Measurements from ENCODE around the gene SLC39A3. TPM values are rescaled to one million over a fixed set of nuclear protein-coding genes. Genes with fewer than 3 reads are reported as not detected.
A peak's percentile ranks its signal among the peaks of the same experiment; 100 is the strongest.

Gene SLC39A3
- total RNA-seq, 8 experiments from 2014 or later, result 13.7 to 33.4 (median 26.4) TPM

GRCh38 chr19:2775556-2776430 is 36.0 kb upstream of the SLC39A3 start:
- in situ Hi-C loops (cut with MboI; ENCODE audit: low pct_unique_long_range_greater_than_20kb in 2 of 9, low sequenced_read_pairs in 9 of 9, unreplicated experiment in 9 of 9), result no loop called here
- H3K4me3 ChIP-seq, result no peak overlapping the region
- H3K4me1 ChIP-seq (replicated peaks in 1 of 2), result peaks cover 0 to 3% of the 10 kb centered on the region in 2 donors
- 86 to 100% (median 90%) methylated on average over 5 to 18 of the region's 29 CpGs; no CpG with 5 or more reads in 1 of the 10 experiments for WGBS, 10 experiments
- ATAC-seq (replicated peaks in 6 of 8), result peak in 4 of 8 experiments; percentile 37 to 56 (median 50)
- H3K27ac ChIP-seq, result peak overlapping the region; percentile 26 to 54

GRCh38 chr19:2774953-2775555 is 35.2 kb upstream of the SLC39A3 start:
- Histone ChIP-seq H3K27ac (no peak overlapping the region), H3K4me3 (no peak overlapping the region), H3K4me1 (replicated peaks in 1 of 2) (peaks cover 0 to 3% of the 10 kb centered on the region in 2 donors)
- WGBS, 10 experiments, result 87 to 100% (median 98%) methylated on average over 1 to 4 of the region's 24 CpGs; no CpG with 5 or more reads in 6 of the 10 experiments
- peak in 4 of 8 experiments; percentile 1 to 29 (median 7) for ATAC-seq (replicated peaks in 6 of 8)
- in situ Hi-C loops (cut with MboI; ENCODE audit: low pct_unique_long_range_greater_than_20kb in 2 of 9, low sequenced_read_pairs in 9 of 9, unreplicated experiment in 9 of 9), result no loop called here

- WGBS, 10 experiments, result 50 to 90% (median 80%) methylated on average over 2 to 9 of the region's 32 CpGs; no CpG with 5 or more reads in 4 of the 10 experiments
- no peak overlapping the region for H3K4me3 ChIP-seq
- H3K27ac ChIP-seq, result no peak overlapping the region
- in situ Hi-C loops (cut with MboI; ENCODE audit: low pct_unique_long_range_greater_than_20kb in 2 of 9, low sequenced_read_pairs in 9 of 9, unreplicated experiment in 9 of 9), result no loop called here
- peak in 1 of 8 experiments; percentile 17 for ATAC-seq (replicated peaks in 6 of 8)
- peaks cover 0 to 3% of the 10 kb centered on the region in 2 donors for H3K4me1 ChIP-seq (replicated peaks in 1 of 2)
Measured at GRCh38 chr19:2774083-2774679, 34.4 kb upstream of the SLC39A3 start.

GRCh38 chr19:2771786-2772674 is 32.2 kb upstream of the SLC39A3 start:
- in situ Hi-C loops (cut with MboI; ENCODE audit: low pct_unique_long_range_greater_than_20kb in 2 of 9, low sequenced_read_pairs in 9 of 9, unreplicated experiment in 9 of 9), result no loop called here
- Histone ChIP-seq H3K4me1 (replicated peaks in 1 of 2) (peaks cover 0 to 3% of the 10 kb centered on the region in 2 donors), H3K27ac (peak overlapping the region in 1 of 2 donors; percentile 51), H3K4me3 (no peak overlapping the region)
- ATAC-seq (replicated peaks in 6 of 8), result peak; percentile 25 to 87 (median 66)
- WGBS, 10 experiments, result 73 to 95% (median 91%) methylated on average over 4 to 9 of the region's 29 CpGs; no CpG with 5 or more reads in 4 of the 10 experiments

- Histone ChIP-seq H3K4me1 (replicated peaks in 1 of 2) (no peaks in the 10 kb centered on the region), H3K27ac (no peak overlapping the region), H3K4me3 (no peak overlapping the region)
- ATAC-seq (replicated peaks in 6 of 8), result no peak
- whole genome bisulfite sequencing, 10 experiments, result 90% methylated on average over 2 to 17 of the region's 40 CpGs; no CpG with 5 or more reads in 6 of the 10 experiments
- in situ Hi-C loops (cut with MboI; ENCODE audit: low pct_unique_long_range_greater_than_20kb in 2 of 9, low sequenced_read_pairs in 9 of 9, unreplicated experiment in 9 of 9), result no loop called here
Measured at GRCh38 chr19:2770055-2771013, 30.5 kb upstream of the SLC39A3 start.

- no peaks in the 10 kb centered on the region for H3K4me1 ChIP-seq (replicated peaks in 1 of 2)
- H3K4me3 ChIP-seq, result no peak overlapping the region
- WGBS, 10 experiments, result 83 to 100% (median 98%) methylated on average over 1 to 4 of the region's 8 CpGs; no CpG with 5 or more reads in 7 of the 10 experiments
- in situ Hi-C loops (cut with MboI; ENCODE audit: low pct_unique_long_range_greater_than_20kb in 2 of 9, low sequenced_read_pairs in 9 of 9, unreplicated experiment in 9 of 9), result no loop called here
- no peak overlapping the region for H3K27ac ChIP-seq
- no peak for ATAC-seq (replicated peaks in 6 of 8)
Measured at GRCh38 chr19:2769218-2769617, 29.4 kb upstream of the SLC39A3 start.

GRCh38 chr19:2768365-2769132 is 28.7 kb upstream of the SLC39A3 start:
- in situ Hi-C loops (cut with MboI; ENCODE audit: low pct_unique_long_range_greater_than_20kb in 2 of 9, low sequenced_read_pairs in 9 of 9, unreplicated experiment in 9 of 9), result no loop called here
- Histone ChIP-seq H3K4me3 (no peak overlapping the region), H3K4me1 (replicated peaks in 1 of 2) (no peaks in the 10 kb centered on the region), H3K27ac (no peak overlapping the region)
- 60 to 100% (median 97%) methylated on average over 1 to 7 of the region's 29 CpGs; no CpG with 5 or more reads in 4 of the 10 experiments for WGBS, 10 experiments
- ATAC-seq (replicated peaks in 6 of 8), result no peak

- no peaks in the 10 kb centered on the region for H3K4me1 ChIP-seq (replicated peaks in 1 of 2)
- H3K4me3 ChIP-seq, result no peak overlapping the region
- 95 to 100% (median 100%) methylated on average over 2 to 6 of the region's 19 CpGs; no CpG with 5 or more reads in 6 of the 10 experiments for WGBS, 10 experiments
- peak in 2 of 8 experiments; percentile 1 to 8 for ATAC-seq (replicated peaks in 6 of 8)
- in situ Hi-C loops (cut with MboI; ENCODE audit: low pct_unique_long_range_greater_than_20kb in 2 of 9, low sequenced_read_pairs in 9 of 9, unreplicated experiment in 9 of 9), result no loop called here
- H3K27ac ChIP-seq, result no peak overlapping the region
Measured at GRCh38 chr19:2767688-2768087, 27.9 kb upstream of the SLC39A3 start.

- H3K4me1 ChIP-seq (replicated peaks in 1 of 2), result no peaks in the 10 kb centered on the region
- in situ Hi-C loops (cut with MboI; ENCODE audit: low pct_unique_long_range_greater_than_20kb in 2 of 9, low sequenced_read_pairs in 9 of 9, unreplicated experiment in 9 of 9), result no loop called here
- H3K4me3 ChIP-seq, result no peak overlapping the region
- no peak overlapping the region for H3K27ac ChIP-seq
- WGBS, 10 experiments, result 92 to 100% (median 97%) methylated on average over 1 to 6 of the region's 35 CpGs; no CpG with 5 or more reads in 5 of the 10 experiments
- no peak for ATAC-seq (replicated peaks in 6 of 8)
Measured at GRCh38 chr19:2766594-2767372, 27.0 kb upstream of the SLC39A3 start.

GRCh38 chr19:2765376-2765775 is 25.6 kb upstream of the SLC39A3 start:
- Histone ChIP-seq H3K4me1 (replicated peaks in 1 of 2) (no peaks in the 10 kb centered on the region), H3K4me3 (no peak overlapping the region), H3K27ac (no peak overlapping the region)
- WGBS, 10 experiments, result 83 to 97% (median 94%) methylated on average over 1 to 10 of the region's 15 CpGs; no CpG with 5 or more reads in 6 of the 10 experiments
- no peak for ATAC-seq (replicated peaks in 6 of 8)
- in situ Hi-C loops (cut with MboI; ENCODE audit: low pct_unique_long_range_greater_than_20kb in 2 of 9, low sequenced_read_pairs in 9 of 9, unreplicated experiment in 9 of 9), result no loop called here
